CD8-positive, alpha-beta memory T cell (primary cell): ENCODE results near the gene FILIP1. TPM values are rescaled to one million over a fixed set of nuclear protein-coding genes. Genes with fewer than 3 reads are reported as not detected.

ENCODE experiments used
- CTCF ChIA-PET: fragments of 350-600 bp; sonication (Branson Sonifier 250); formaldehyde crosslinking; loops from one replicate; lab custom pipeline; 2021; ENCODE audit warnings: antibody characterized with exemption; lab: Charles Lee
- POLR2A ChIA-PET: fragments of 350-600 bp; sonication (Branson Sonifier 250); formaldehyde crosslinking; loops from one replicate; lab custom pipeline; 2021; ENCODE audit warnings: antibody characterized with exemption; lab: Charles Lee
- DNase-seq, 5 donors: peaks; one replicate each; pipeline versions ENCODE4 v3.0.0 to v3.0.0-alpha.2; 2020 to 2022; ENCODE audit warnings: mixed read lengths in 1 of 5
- H3K27ac ChIP-seq: one replicate; pipeline ENCODE4 v1.7.0; 2013; ENCODE audit warnings: low read depth, mild to moderate bottlenecking, low read length, moderate library complexity
- H3K27me3 ChIP-seq: 2 replicates; pipeline ENCODE4 v1.7.0; 2013; ENCODE audit warnings: low read length, mild to moderate bottlenecking; ENCODE audit not compliant: insufficient read depth, poor library complexity, severe bottlenecking
- H3K36me3 ChIP-seq: 2 replicates; pipeline ENCODE4 v1.7.0; 2013; ENCODE audit warnings: mild to moderate bottlenecking, low read length, moderate library complexity; ENCODE audit not compliant: insufficient read depth
- H3K4me1 ChIP-seq: 2 replicates; pipeline ENCODE4 v1.7.0; 2013; ENCODE audit warnings: mild to moderate bottlenecking, low read length, moderate library complexity; ENCODE audit not compliant: insufficient read depth
- H3K4me3 ChIP-seq: 2 replicates; pipeline ENCODE4 v1.7.0; 2013; ENCODE audit warnings: mild to moderate bottlenecking, low read length
- H3K9me3 ChIP-seq: 2 replicates; pipeline ENCODE4 v1.7.0; 2013; ENCODE audit warnings: mild to moderate bottlenecking, low read length
- H3K27ac Mint-ChIP-seq, 8 donors: one replicate each; pipeline ENCODE4 v1.8.0; 2020 to 2021; ENCODE audit warnings: mixed read lengths in 8 of 8, mild to moderate bottlenecking in 6 of 8, inconsistent platforms in 3 of 8, moderate library complexity in 3 of 8
- H3K27me3 Mint-ChIP-seq, 2 donors: one replicate each; pipeline ENCODE4 v1.8.0; 2020 to 2021; ENCODE audit warnings: mixed read lengths in 2 of 2, mild to moderate bottlenecking in 1 of 2, moderate library complexity in 1 of 2
- H3K36me3 Mint-ChIP-seq, 3 donors: one replicate each; pipeline ENCODE4 v1.8.0; 2020 to 2021; ENCODE audit warnings: mixed read lengths in 3 of 3, inconsistent platforms in 1 of 3, mild to moderate bottlenecking in 1 of 3
- H3K4me1 Mint-ChIP-seq, 3 donors: one replicate each; pipeline ENCODE4 v1.8.0; 2020 to 2021; ENCODE audit warnings: mixed read lengths in 3 of 3, inconsistent platforms in 1 of 3, mild to moderate bottlenecking in 1 of 3
- H3K4me3 Mint-ChIP-seq, 7 donors: one replicate each; pipeline ENCODE4 v1.8.0; 2020 to 2021; ENCODE audit warnings: mixed read lengths in 7 of 7, mild to moderate bottlenecking in 6 of 7, moderate library complexity in 4 of 7, inconsistent platforms in 2 of 7
- H3K9me3 Mint-ChIP-seq, 5 donors: one replicate each; pipeline ENCODE4 v1.8.0; 2020 to 2022; ENCODE audit warnings: mixed read lengths in 5 of 5, mild to moderate bottlenecking in 3 of 5, moderate library complexity in 2 of 5, inconsistent platforms in 1 of 5
- polyA plus RNA-seq: library from polyadenylated mRNA; unstranded; fragments of 300-500 nt; fragmentation: Illumina TruSeq; gene quantifications from one replicate; pipeline ENCODE4 v1.2.3, GENCODE V29; 2021
- total RNA-seq, 2 experiments: library from RNA; stranded (reverse); gene quantifications; one replicate each; pipeline ENCODE4 v1.2.3, GENCODE V29; 2021

FILIP1 gene
- total and polyA plus RNA-seq, 3 experiments from 2014 or later: not detected

GRCh38 chr6:75326557-75327258 lies 166.9 kb downstream of the FILIP1 start:
- POLR2A ChIA-PET: no interaction called here
- Histone ChIP-seq H3K9me3 (no peaks in the 10 kb centered on the region), H3K27me3 (no peaks in the 10 kb centered on the region), H3K4me1 (no peaks in the 10 kb centered on the region), H3K4me3 (no peak overlapping the region), H3K36me3 (no peaks in the 10 kb centered on the region), H3K27ac (no peak overlapping the region)
- DNase-seq: no peak
- H3K4me3 Mint-ChIP-seq: no peak overlapping the region
- H3K36me3 Mint-ChIP-seq: no peaks in the 10 kb centered on the region
- H3K9me3 Mint-ChIP-seq: no peaks in the 10 kb centered on the region
- no peak overlapping the region for H3K27ac Mint-ChIP-seq
- CTCF ChIA-PET: interaction anchor here (1.5 kb wide), 1 partner anchor 9 kb away, joined by 4 read pairs; no protein-coding TSS in a partner anchor
- H3K27me3 Mint-ChIP-seq: peaks cover 10 to 29% of the 10 kb centered on the region in 2 donors
- H3K4me1 Mint-ChIP-seq: no peaks in the 10 kb centered on the region

GRCh38 chr6:75318900-75319299 lies 174.7 kb downstream of the FILIP1 start:
- Histone ChIP-seq H3K27ac (no peak overlapping the region), H3K9me3 (no peaks in the 10 kb centered on the region), H3K36me3 (no peaks in the 10 kb centered on the region), H3K4me3 (no peak overlapping the region), H3K27me3 (no peaks in the 10 kb centered on the region), H3K4me1 (no peaks in the 10 kb centered on the region)
- CTCF ChIA-PET: no interaction called here
- Mint-ChIP-seq H3K4me1 (no peaks in the 10 kb centered on the region), H3K27ac (no peak overlapping the region), H3K4me3 (no peak overlapping the region), H3K36me3 (peaks cover 0 to 2% (median 0%) of the 10 kb centered on the region in 3 donors), H3K9me3 (no peaks in the 10 kb centered on the region), H3K27me3 (peaks cover 9 to 56% of the 10 kb centered on the region in 2 donors)
- DNase-seq: no peak
- POLR2A ChIA-PET: no interaction called here

GRCh38 chr6:75317503-75318206 lies 175.9 kb downstream of the FILIP1 start:
- no peaks in the 10 kb centered on the region for H3K27me3 ChIP-seq
- no peak for DNase-seq
- Mint-ChIP-seq H3K27ac (no peak overlapping the region), H3K36me3 (peaks cover 0 to 2% (median 0%) of the 10 kb centered on the region in 3 donors), H3K27me3 (peaks cover 8 to 69% of the 10 kb centered on the region in 2 donors), H3K4me3 (no peak overlapping the region), H3K9me3 (no peaks in the 10 kb centered on the region), H3K4me1 (no peaks in the 10 kb centered on the region)
- H3K4me3 ChIP-seq: no peak overlapping the region
- no peaks in the 10 kb centered on the region for H3K36me3 ChIP-seq
- CTCF ChIA-PET: interaction anchor here (1.3 kb wide), 1 partner anchor 9 kb away, joined by 4 read pairs; no protein-coding TSS in a partner anchor
- no peaks in the 10 kb centered on the region for H3K4me1 ChIP-seq
- H3K27ac ChIP-seq: no peak overlapping the region
- POLR2A ChIA-PET: no interaction called here
- H3K9me3 ChIP-seq: no peaks in the 10 kb centered on the region

- Histone ChIP-seq H3K36me3 (no peaks in the 10 kb centered on the region), H3K9me3 (no peaks in the 10 kb centered on the region), H3K27me3 (no peaks in the 10 kb centered on the region), H3K4me3 (no peak overlapping the region), H3K4me1 (no peaks in the 10 kb centered on the region), H3K27ac (no peak overlapping the region)
- Mint-ChIP-seq H3K27ac (no peak overlapping the region), H3K4me1 (no peaks in the 10 kb centered on the region), H3K36me3 (peaks cover 0 to 2% (median 0%) of the 10 kb centered on the region in 3 donors), H3K9me3 (no peaks in the 10 kb centered on the region), H3K27me3 (peaks cover 7 to 69% of the 10 kb centered on the region in 2 donors), H3K4me3 (no peak overlapping the region)
- no peak for DNase-seq
- ChIA-PET POLR2A (no interaction called here), CTCF (no interaction called here)
Measured at GRCh38 chr6:75315978-75316377, 177.6 kb downstream of the FILIP1 start.

GRCh38 chr6:75308250-75308988 lies 185.2 kb downstream of the FILIP1 start:
- no peak overlapping the region for H3K4me3 ChIP-seq
- Mint-ChIP-seq H3K36me3 (no peaks in the 10 kb centered on the region), H3K27ac (no peak overlapping the region), H3K4me1 (no peaks in the 10 kb centered on the region), H3K9me3 (no peaks in the 10 kb centered on the region), H3K27me3 (peaks cover 8 to 47% of the 10 kb centered on the region in 2 donors), H3K4me3 (no peak overlapping the region)
- no peak for DNase-seq
- H3K4me1 ChIP-seq: no peaks in the 10 kb centered on the region
- H3K9me3 ChIP-seq: no peaks in the 10 kb centered on the region
- H3K27me3 ChIP-seq: peaks cover 4% of the 10 kb centered on the region
- ChIA-PET CTCF (interaction anchor here (1.1 kb wide), 1 partner anchor 11 kb away, joined by 3 read pairs; no protein-coding TSS in a partner anchor), POLR2A (no interaction called here)
- H3K27ac ChIP-seq: no peak overlapping the region
- no peaks in the 10 kb centered on the region for H3K36me3 ChIP-seq

- Mint-ChIP-seq H3K27me3 (peaks cover 5 to 37% of the 10 kb centered on the region in 2 donors), H3K27ac (no peak overlapping the region), H3K36me3 (no peaks in the 10 kb centered on the region), H3K9me3 (no peaks in the 10 kb centered on the region), H3K4me1 (no peaks in the 10 kb centered on the region), H3K4me3 (no peak overlapping the region)
- Histone ChIP-seq H3K4me1 (no peaks in the 10 kb centered on the region), H3K27me3 (peaks cover 4% of the 10 kb centered on the region), H3K9me3 (no peaks in the 10 kb centered on the region), H3K27ac (no peak overlapping the region), H3K4me3 (no peak overlapping the region), H3K36me3 (no peaks in the 10 kb centered on the region)
- ChIA-PET POLR2A (no interaction called here), CTCF (interaction anchor here (1.1 kb wide), 1 partner anchor 10 kb away, joined by 3 read pairs; no protein-coding TSS in a partner anchor)
- no peak for DNase-seq
Measured at GRCh38 chr6:75307364-75308004, 186.1 kb downstream of the FILIP1 start.

- Mint-ChIP-seq H3K9me3 (no peaks in the 10 kb centered on the region), H3K27me3 (peaks cover 4 to 30% of the 10 kb centered on the region in 2 donors), H3K27ac (no peak overlapping the region), H3K36me3 (no peaks in the 10 kb centered on the region), H3K4me3 (no peak overlapping the region), H3K4me1 (no peaks in the 10 kb centered on the region)
- DNase-seq: no peak
- Histone ChIP-seq H3K27me3 (peaks cover 4% of the 10 kb centered on the region), H3K27ac (no peak overlapping the region), H3K9me3 (no peaks in the 10 kb centered on the region), H3K36me3 (no peaks in the 10 kb centered on the region), H3K4me1 (no peaks in the 10 kb centered on the region), H3K4me3 (no peak overlapping the region)
- CTCF ChIA-PET: no interaction called here
- POLR2A ChIA-PET: no interaction called here
Measured at GRCh38 chr6:75306064-75306463, 187.5 kb downstream of the FILIP1 start.
